ELR (cell line): ENCODE measurements around the gene RHOJ.
"Not testable (repeated sequence)": the region's sequence is repeated elsewhere in the genome, so short reads cannot be mapped to it uniquely, and the experiment has no call there.

ENCODE experiments used
- DNase-seq: peaks from one replicate; pipeline ENCODE4 v3.0.0-alpha.2; 2015; ENCODE audit warnings: low read depth

The RHOJ gene

DNA sequence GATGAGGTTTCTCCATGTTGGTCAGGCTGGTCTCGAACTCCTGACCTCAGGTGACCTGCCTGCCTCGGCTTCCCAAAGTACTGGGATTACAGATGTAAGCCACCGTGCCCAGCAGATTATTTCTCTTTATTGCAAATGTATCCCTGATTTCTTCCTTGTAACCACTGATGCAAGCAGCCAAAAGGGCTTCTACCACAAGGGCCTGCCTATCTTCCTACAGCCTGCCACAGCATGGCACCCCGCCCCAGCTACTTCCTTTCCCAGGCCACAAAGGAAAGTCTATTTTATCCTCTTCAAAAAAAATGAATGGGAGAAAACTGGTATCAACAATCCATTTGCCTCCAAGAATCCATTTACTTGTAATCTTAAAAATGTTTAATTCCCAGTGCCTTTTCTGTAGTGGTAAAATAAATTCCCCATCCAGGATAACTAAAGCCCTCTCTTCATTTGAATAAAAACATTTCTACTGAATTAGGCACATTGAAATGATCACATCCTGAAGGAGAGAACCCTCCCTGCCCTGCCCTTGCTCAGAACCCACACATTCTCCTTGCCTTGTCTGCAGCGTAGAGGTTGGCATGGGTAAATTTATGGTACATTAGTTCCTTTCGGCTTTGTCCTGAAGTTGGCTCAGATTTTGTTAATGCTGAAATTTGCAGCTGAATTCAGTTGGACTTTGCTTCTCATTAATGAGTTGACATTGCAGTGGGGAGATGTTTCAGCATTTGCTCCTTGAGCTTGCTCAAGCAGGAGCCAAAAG is 95.3 kb downstream of the RHOJ start:
- DNase-seq = no peak

DNA sequence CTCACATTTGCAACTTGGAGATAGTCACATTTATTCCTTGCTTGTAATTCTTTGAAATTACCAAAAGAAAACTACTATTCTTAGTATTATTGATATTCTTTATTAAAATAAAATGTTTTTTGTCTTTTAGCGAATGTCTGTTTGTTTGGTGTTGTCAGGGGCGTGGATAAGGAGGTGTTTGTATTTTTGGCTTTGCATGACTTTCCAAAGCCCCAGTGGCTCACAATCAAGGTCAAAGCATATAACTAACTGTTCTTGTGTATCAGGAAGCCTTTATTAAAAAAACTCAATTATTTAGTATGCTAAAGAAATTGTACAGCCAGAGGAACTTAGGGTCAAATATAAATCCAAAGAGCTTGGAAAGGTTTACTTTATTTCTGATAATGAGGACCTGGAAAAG is 96.6 kb downstream of the RHOJ start:
- DNase-seq = no peak

DNA sequence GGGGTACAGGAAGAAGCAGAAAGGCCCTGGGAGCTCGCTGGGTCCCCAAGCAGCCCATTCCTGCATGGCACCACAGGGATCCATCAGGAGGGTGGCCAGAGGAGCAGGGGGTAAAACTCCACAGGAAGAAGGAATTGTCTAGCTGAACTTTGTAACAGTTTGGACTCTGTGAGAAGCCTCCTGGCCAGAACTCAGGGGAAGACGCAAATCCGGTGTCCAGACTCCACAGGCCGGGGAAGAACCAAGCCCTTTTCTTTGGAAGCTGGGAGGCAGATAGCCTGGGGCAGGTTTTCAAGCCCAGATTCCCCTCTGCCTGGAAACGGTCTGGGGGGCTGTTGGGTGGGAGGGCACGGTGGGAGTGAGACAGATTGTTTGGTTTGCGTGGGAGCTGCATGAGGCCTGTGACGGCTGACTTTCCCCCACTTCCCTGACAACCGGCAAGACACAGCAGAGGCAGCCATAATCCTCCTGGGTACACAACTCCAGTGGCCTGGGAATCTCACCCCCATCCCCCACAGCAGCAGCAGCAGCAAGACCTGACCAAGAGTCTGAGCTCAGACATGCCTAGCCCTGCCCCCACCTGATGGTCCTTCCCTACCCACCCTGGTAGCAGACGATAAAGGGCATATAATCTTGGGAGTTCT is 97.8 kb downstream of the RHOJ start:
- no peak for DNase-seq

DNA sequence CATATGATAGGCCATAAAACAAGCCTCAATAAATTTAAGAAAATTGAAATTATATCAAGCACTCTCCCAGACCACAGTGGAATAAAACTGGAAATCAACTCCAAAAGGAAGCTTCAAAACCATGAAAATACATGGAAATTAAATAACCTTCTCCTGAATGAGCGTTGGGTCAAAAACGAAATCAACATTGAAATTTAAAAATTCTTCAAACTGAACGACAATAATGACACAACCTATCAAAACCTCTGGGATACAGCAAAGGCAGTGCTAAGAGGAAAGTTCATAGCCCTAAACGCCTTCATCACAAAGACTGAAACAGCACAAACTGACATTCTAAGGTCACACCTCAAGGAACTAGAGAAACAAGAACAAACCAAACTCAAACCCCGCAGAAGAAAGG is 100.2 kb downstream of the RHOJ start:
- not testable (repeated sequence) for DNase-seq

DNA sequence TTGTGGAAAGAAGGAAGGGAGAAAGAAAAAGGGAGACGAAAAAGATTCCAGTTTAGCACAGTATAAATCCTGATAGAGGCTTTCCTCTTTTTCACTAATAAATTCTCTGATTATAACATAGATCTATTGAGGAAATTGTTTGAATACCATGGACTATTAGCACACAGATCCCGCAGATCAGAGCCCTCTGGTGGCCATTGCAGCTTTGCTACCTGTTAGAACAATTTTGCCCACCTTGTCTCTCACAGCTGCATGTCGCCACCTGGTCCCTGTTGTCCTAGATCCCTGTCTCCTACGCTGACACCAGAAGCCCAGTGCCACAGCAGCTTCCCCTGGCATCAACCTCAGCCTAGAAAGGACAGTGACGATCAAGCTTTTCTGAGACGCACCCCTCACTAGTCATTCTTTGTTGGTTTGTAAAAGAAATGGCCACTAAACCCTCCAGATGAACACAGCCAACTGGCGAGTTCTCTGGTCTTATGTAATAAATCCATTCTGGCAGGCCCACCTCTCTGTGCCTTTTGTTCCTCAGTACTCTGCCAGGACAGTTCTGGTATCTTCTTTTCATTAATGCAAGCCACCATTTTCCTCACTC is 104.6 kb downstream of the RHOJ start:
- peak; percentile 47 for DNase-seq

DNA sequence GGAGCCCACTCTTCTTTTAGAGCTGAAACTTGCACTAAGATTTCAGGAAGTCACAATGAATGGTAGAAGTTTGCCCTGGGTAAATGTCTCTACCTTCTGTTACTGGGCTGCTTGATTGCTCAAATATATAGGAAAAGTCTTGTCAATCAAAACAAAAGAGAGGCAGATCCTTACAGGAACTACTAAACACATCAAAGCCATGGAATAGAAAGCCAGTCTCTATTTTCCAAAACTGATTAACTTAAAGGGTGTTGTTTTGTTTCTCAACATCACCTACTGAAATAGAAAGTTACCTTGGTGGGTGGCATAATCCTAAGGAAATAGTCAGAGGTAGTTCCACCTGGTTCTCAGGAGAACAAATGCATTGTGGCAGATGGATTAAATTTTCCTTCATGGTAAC is 114.6 kb downstream of the RHOJ start, which contains the start of gene GPHB5:
TSS of gene GPHB5 (minus strand) at position 101 of the 400 bp plus-strand sequence. CDS start 1,086 bp downstream, outside the sequence.
- no peak for DNase-seq

DNA sequence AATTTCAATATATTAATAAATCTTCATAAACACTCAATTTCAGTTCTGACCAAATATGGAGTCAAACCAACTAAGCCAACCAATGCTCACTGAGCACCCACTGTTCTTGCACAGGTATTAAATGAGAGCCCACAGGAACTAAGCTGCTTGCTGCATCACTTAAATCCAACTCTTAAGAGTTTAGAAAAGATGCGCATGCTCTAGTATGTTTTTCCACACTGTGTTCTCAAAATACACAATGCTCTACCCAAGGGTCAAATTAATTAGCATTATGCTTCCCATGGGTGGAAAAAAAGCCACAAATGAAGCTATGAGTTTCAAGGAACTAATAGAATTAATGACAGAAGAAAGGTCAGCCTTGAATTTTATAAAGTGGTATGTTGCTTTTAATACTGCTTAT is 118.2 kb downstream of the RHOJ start:
- no peak for DNase-seq

DNA sequence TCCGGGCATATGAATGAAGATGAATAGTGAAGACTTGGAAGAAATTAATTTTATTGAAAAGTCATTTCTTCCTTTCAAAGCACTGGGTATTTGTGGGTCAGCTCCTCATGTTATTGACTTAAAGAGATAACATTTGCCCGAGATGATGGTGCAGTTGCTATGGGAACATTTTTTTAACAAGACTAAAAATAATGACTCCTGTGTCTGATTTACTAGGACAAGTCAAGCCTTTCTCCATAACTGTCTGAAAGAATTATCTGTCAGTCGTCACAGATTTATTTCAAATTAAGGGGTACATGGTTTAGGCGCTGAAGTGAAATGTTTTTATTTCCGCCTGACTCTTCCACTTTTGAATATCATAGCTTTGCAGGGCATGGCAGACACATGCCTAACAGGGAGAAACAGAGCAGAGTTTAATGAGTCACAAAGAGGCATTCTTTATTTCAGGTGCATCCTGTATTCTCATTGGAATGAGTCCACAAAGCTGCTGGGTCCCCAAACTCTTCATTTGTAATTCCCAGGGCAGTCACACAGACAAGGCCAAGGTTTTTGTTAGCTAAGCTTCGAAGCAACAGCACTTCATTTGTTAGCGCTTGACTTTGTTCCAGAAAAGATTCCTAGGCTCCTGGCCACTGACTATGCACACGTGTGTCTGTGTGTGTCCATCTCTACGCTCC is 118.8 kb downstream of the RHOJ start:
- DNase-seq = no peak

DNA sequence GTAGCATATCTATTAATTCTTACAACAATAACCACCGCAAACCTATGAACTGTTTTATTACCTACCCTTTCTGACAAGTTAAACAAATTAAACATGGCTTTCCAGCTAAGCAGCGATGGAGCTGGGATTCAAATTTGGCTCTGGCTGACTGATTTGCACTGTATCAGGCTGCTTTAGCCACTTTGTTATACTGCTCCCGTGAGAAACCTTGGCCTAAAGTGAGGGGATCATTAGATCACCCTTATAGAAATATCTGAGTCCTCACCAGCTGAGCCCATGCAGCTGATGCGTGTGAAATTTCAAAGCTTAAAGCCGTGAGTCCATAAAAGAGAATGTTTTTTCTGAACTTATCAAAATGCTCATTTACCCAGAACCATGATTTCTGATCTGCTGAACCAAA is 122.6 kb downstream of the RHOJ start:
- no peak for DNase-seq

DNA sequence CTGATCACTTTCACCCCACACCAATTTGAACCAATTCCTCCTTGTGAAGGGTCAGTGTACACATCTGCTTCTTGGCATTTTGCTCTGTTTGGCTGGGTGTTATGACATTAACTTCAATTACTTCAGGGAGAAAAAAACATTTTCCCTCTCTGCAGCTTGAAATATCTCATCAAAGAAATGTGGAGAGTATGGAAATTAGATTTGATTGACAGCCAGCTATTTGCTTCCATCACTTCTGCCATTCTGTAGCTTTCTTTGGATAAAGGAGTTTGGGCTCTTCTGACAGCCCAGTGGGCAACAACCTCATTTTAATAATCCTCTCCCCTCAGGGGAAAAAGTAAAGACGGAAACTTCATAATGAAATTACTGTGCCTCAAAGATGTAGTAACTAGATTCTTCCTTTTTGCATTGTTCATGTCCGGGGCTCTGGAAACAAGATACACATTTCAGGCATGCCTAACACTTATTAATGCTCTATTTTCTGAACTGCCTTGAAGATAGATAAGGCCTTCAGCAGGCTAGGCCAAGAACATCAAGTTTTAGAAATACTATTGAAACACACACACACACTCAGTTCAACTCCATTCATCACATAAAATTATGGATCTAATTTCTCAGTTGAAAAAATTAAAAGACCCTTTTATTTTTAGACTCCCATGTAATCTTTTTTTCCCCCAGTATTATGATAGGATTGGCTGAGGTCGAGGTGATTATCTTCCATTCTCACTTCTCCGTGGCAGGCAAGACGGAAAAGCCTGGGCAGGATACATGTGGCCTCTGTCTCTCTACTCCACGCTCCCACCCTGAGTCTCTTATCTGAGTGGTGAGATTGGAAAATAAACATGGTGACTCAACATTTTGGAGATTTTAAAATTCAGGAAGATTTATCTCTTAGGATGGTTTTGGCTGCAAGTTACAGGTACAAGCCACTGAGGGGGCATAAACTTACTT is 124.8 kb downstream of the RHOJ start:
- no peak for DNase-seq

DNA sequence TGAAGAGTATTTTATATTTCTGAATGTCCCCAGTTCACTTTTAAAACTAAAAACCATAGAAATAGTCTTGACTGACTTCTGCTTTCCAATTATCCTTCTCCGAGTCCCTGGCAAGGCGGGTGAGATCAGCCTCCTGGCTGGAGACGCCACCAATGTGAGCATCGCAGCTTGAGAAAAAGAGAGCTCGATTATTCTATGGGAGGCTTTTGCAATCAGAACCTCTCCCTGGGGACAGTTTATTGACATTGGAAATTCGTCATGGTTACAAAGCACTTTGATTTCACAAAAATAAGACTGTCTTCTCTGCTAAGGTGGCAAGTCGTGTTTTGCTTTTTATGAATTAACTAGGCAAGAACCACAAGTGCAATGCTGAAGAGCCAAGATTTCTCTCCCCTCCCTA is 138.1 kb downstream of the RHOJ start:
- no peak for DNase-seq
